Testis (tissue), 2 donors: ENCODE results near the gene OXSR1.

Source experiments
- CTCF ChIP-seq, 3 experiments: fragments of 450-650 bp in 2 of 3; fragments of 200-600 bp in 1 of 3; sonication (generic) in 1 of 3; IDR thresholded peaks; one replicate each; pipeline ENCODE4 v1.5.1; 2016 to 2019; ENCODE audit warnings: antibody characterized with exemption in 3 of 3, mild to moderate bottlenecking in 2 of 3, moderate library complexity in 1 of 3
- POLR2A ChIP-seq: fragments of 450-650 bp; IDR thresholded peaks from one replicate; pipeline ENCODE4 v1.6.1; 2017; ENCODE audit warnings: antibody characterized with exemption, mild to moderate bottlenecking, moderate library complexity

- TF ChIP-seq POLR2A (no peak), CTCF (IDR thresholded peaks at IDR 0.05) (no peak)
Observed at GRCh38 chr3:38219609-38220197, 54.4 kb downstream of the OXSR1 start.
